Measurements from ENCODE around the gene CREB3L4. TPM values are rescaled to one million over a fixed set of nuclear protein-coding genes. Genes with fewer than 3 reads are reported as not detected.

The CREB3L4 gene
- polyA plus RNA-seq, 2 of the 4 experiments (the other 2 are of a cell fraction) = 10.1 to 14.3 TPM

- TF ChIP-seq POLR2A (IDR thresholded peaks at IDR 0.05; ENCODE audit: low read length) (no peak), REST (IDR thresholded peaks at IDR 0.05) (no peak), JUN (IDR thresholded peaks at IDR 0.05) (peak in 1 of 2 experiments; percentile 59; a peak in 1 of 5 replicates), SMC3 (IDR thresholded peaks at IDR 0.05) (0 out of 3 replicates have a peak, but pooled peaks have one; percentile 6), TP53 (CRISPR knock-in tag; IDR thresholded peaks at IDR 0.05) (no peak), MAFK (IDR thresholded peaks at IDR 0.05; ENCODE audit: partially characterized antibody) (no peak), NPAS2 (CRISPR knock-in tag; IDR thresholded peaks at IDR 0.05; ENCODE audit: borderline replicate concordance) (no peak), PHF8 (IDR thresholded peaks at IDR 0.05; ENCODE audit: borderline replicate concordance, low read depth) (peak; percentile 39; the same call in 1 of the 2 replicates), CHD4 (IDR thresholded peaks at IDR 0.05; ENCODE audit: borderline replicate concordance) (no peak), NFE2L2 (conservative IDR thresholded peaks at IDR 0.05; ENCODE audit: low read length) (no peak), HOXB5 (CRISPR knock-in tag; IDR thresholded peaks at IDR 0.05) (no peak), CHD2 (IDR thresholded peaks at IDR 0.05; ENCODE audit: low read length, partially characterized antibody) (no peak)
- TF ChIP-seq, protein P1, sequence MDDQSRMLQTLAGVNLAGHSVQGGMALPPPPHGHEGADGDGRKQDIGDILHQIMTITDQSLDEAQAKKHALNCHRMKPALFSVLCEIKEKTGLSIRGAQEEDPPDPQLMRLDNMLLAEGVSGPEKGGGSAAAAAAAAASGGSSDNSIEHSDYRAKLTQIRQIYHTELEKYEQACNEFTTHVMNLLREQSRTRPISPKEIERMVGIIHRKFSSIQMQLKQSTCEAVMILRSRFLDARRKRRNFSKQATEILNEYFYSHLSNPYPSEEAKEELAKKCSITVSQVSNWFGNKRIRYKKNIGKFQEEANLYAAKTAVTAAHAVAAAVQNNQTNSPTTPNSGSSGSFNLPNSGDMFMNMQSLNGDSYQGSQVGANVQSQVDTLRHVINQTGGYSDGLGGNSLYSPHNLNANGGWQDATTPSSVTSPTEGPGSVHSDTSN (IDR thresholded peaks at IDR 0.05) = no peak
- TF ChIP-seq, protein P2, sequence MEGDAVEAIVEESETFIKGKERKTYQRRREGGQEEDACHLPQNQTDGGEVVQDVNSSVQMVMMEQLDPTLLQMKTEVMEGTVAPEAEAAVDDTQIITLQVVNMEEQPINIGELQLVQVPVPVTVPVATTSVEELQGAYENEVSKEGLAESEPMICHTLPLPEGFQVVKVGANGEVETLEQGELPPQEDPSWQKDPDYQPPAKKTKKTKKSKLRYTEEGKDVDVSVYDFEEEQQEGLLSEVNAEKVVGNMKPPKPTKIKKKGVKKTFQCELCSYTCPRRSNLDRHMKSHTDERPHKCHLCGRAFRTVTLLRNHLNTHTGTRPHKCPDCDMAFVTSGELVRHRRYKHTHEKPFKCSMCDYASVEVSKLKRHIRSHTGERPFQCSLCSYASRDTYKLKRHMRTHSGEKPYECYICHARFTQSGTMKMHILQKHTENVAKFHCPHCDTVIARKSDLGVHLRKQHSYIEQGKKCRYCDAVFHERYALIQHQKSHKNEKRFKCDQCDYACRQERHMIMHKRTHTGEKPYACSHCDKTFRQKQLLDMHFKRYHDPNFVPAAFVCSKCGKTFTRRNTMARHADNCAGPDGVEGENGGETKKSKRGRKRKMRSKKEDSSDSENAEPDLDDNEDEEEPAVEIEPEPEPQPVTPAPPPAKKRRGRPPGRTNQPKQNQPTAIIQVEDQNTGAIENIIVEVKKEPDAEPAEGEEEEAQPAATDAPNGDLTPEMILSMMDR (IDR thresholded peaks at IDR 0.05) = peak; percentile 17; the same call in 1 of the 3 replicates
- TF ChIP-seq, protein P3, sequence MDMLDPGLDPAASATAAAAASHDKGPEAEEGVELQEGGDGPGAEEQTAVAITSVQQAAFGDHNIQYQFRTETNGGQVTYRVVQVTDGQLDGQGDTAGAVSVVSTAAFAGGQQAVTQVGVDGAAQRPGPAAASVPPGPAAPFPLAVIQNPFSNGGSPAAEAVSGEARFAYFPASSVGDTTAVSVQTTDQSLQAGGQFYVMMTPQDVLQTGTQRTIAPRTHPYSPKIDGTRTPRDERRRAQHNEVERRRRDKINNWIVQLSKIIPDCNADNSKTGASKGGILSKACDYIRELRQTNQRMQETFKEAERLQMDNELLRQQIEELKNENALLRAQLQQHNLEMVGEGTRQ (IDR thresholded peaks at IDR 0.05) = no peak
- ATAC-seq (peak; percentile 57 to 70), DNase-seq (ENCODE audit: low read depth in 1 of 2, low spot score in 1 of 2) (peak in 1 of 2 experiments; percentile 49), FAIRE-seq (no peak)
- H3K9me3 ChIP-seq = no peaks in the 10 kb centered on the region
- 2% methylated on average over 34 of the region's 86 CpGs for WGBS (ENCODE audit: missing lambda C conversion rate)
- peaks cover 24% of the 10 kb centered on the region for H3K4me1 ChIP-seq
- POLR2A ChIA-PET = interaction anchor here (0.8 to 2.1 kb wide), 12 partner anchors 11 to 91 kb away, joined by 3 to 12 read pairs (median 4); partner anchors contain the start of genes CREB3L4, DENND4B, JTB and RPS27
- H3K4me3 ChIP-seq = peak overlapping the region; percentile 80
- peak overlapping the region; percentile 72 for H3K4me2 ChIP-seq
- H3K27ac ChIP-seq = peak overlapping the region; percentile 88 to 98
- CTCF ChIA-PET = interaction anchor here (0.5 to 4.5 kb wide), 15 partner anchors 11 to 427 kb away, joined by 3 to 15 read pairs (median 4); partner anchors contain the start of genes DENND4B, RAB13 and SLC39A1
Observed at GRCh38 chr1:153922076-153922971, 45.4 kb upstream of the CREB3L4 start.
